Activated CD8-positive, alpha-beta T cell treated with anti-CD3 and anti-CD28 coated beads for 36 hours (primary cell): ENCODE data around the gene OXA1L. TPM values are rescaled to one million over a fixed set of nuclear protein-coding genes. Genes with fewer than 3 reads are reported as not detected.

ENCODE experiments used
- ATAC-seq: fragments of 200-7000 bp; cut with Tn5 transposase; one replicate; pipeline ENCODE4 v1.10.0; 2021; ENCODE audit warnings: mild to moderate bottlenecking, moderate library complexity
- CTCF ChIA-PET: fragments of 350-600 bp; sonication (Branson Sonifier 250); formaldehyde crosslinking; loops from one replicate; lab custom pipeline; 2021; ENCODE audit warnings: antibody characterized with exemption; lab: Charles Lee
- POLR2A ChIA-PET: fragments of 350-600 bp; sonication (Branson Sonifier 250); formaldehyde crosslinking; loops from one replicate; lab custom pipeline; 2021; ENCODE audit warnings: antibody characterized with exemption; lab: Charles Lee
- DNase-seq: peaks from one replicate; pipeline ENCODE4 v3.0.0-alpha.2; 2020
- H3K27ac Mint-ChIP-seq: one replicate; pipeline ENCODE4 v1.8.0; 2021; ENCODE audit warnings: mild to moderate bottlenecking, mixed read lengths
- H3K27me3 Mint-ChIP-seq: one replicate; pipeline ENCODE4 v1.8.0; 2021; ENCODE audit warnings: mixed read lengths
- H3K36me3 Mint-ChIP-seq: one replicate; pipeline ENCODE4 v1.8.0; 2021; ENCODE audit warnings: low read depth, mixed read lengths
- H3K4me1 Mint-ChIP-seq: one replicate; pipeline ENCODE4 v1.8.0; 2021; ENCODE audit warnings: low read depth, mixed read lengths
- H3K4me3 Mint-ChIP-seq: one replicate; pipeline ENCODE4 v1.8.0; 2021; ENCODE audit warnings: mild to moderate bottlenecking, moderate library complexity, mixed read lengths
- H3K9me3 Mint-ChIP-seq: one replicate; pipeline ENCODE4 v1.8.0; 2021; ENCODE audit warnings: mixed read lengths
- intact Hi-C: fragments of 100-400 bp; cut with micrococcal nuclease; formaldehyde crosslinking; loops from one replicate; pipeline ENCODE4 v1.10.0; 2022
- total RNA-seq, 2 experiments: library from RNA; stranded (reverse); gene quantifications; one replicate each; pipeline ENCODE4 v1.2.3, GENCODE V29; 2021
- TF ChIP-seq, protein P1 (sequence below): fragments of 200-600 bp; IDR thresholded peaks from one replicate; pipeline ENCODE4 v1.8.0; 2022; ENCODE audit warnings: antibody characterized with exemption, mild to moderate bottlenecking

OXA1L gene
- total RNA-seq, 2 experiments from 2014 or later, result 134 to 140 TPM

- H3K4me1 Mint-ChIP-seq, result no peaks in the 10 kb centered on the region
- ATAC-seq, result no peak
- H3K4me3 Mint-ChIP-seq, result no peak overlapping the region
- peaks cover 34% of the 10 kb centered on the region for H3K27me3 Mint-ChIP-seq
- intact Hi-C loops, result no loop called here
- TF ChIP-seq, protein P1, sequence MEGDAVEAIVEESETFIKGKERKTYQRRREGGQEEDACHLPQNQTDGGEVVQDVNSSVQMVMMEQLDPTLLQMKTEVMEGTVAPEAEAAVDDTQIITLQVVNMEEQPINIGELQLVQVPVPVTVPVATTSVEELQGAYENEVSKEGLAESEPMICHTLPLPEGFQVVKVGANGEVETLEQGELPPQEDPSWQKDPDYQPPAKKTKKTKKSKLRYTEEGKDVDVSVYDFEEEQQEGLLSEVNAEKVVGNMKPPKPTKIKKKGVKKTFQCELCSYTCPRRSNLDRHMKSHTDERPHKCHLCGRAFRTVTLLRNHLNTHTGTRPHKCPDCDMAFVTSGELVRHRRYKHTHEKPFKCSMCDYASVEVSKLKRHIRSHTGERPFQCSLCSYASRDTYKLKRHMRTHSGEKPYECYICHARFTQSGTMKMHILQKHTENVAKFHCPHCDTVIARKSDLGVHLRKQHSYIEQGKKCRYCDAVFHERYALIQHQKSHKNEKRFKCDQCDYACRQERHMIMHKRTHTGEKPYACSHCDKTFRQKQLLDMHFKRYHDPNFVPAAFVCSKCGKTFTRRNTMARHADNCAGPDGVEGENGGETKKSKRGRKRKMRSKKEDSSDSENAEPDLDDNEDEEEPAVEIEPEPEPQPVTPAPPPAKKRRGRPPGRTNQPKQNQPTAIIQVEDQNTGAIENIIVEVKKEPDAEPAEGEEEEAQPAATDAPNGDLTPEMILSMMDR, result no peak
- ChIA-PET POLR2A (interaction anchor here (0.8 kb wide), 1 partner anchor 58 kb away, joined by 3 read pairs; no protein-coding TSS in a partner anchor), CTCF (interaction anchor here (0.9 kb wide), 1 partner anchor 69 kb away, joined by 4 read pairs; no protein-coding TSS in a partner anchor)
- no peak for DNase-seq
- H3K9me3 Mint-ChIP-seq, result no peaks in the 10 kb centered on the region
- H3K36me3 Mint-ChIP-seq, result no peaks in the 10 kb centered on the region
- no peak overlapping the region for H3K27ac Mint-ChIP-seq
Measured at GRCh38 chr14:22797017-22797917, 30.8 kb downstream of the OXA1L start.

DNA sequence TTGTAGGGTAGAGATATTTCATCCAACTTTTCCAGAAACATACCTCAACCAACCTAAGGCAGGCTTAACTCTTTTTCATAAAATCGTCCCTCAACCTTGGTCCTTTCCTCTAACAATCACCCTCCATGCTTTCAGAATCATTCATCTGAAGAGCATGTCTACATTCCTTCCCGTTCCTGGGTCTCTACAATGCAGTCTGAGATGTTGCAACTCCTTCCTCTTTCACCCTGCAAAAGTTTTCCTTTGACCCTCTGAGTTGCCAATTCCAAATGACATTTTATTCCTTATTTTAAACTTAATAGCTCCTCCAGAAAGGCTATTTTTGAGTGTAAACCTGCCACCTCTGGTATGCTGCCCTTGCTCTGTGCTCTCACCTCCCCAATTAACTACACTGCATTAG lies 32.0 kb downstream of the OXA1L start:
- Mint-ChIP-seq H3K4me3 (no peak overlapping the region), H3K9me3 (no peaks in the 10 kb centered on the region), H3K4me1 (no peaks in the 10 kb centered on the region), H3K27me3 (peaks cover 39% of the 10 kb centered on the region), H3K36me3 (no peaks in the 10 kb centered on the region), H3K27ac (no peak overlapping the region)
- TF ChIP-seq, protein P1, result no peak
- ATAC-seq (no peak), DNase-seq (no peak)
- ChIA-PET POLR2A (no interaction called here), CTCF (no interaction called here)
- intact Hi-C loops, result no loop called here

GRCh38 chr14:22800346-22800745 lies 33.9 kb downstream of the OXA1L start:
- DNase-seq (no peak), ATAC-seq (no peak)
- CTCF ChIA-PET, result interaction anchor here (0.6 kb wide), 1 partner anchor 15 kb away, joined by 3 read pairs; no protein-coding TSS in a partner anchor
- Mint-ChIP-seq H3K4me1 (no peaks in the 10 kb centered on the region), H3K36me3 (no peaks in the 10 kb centered on the region), H3K27ac (no peak overlapping the region), H3K9me3 (no peaks in the 10 kb centered on the region), H3K4me3 (no peak overlapping the region), H3K27me3 (peaks cover 35% of the 10 kb centered on the region)
- intact Hi-C loops, result no loop called here
- POLR2A ChIA-PET, result interaction anchor here (0.6 kb wide), 1 partner anchor 113 kb away, joined by 3 read pairs; no protein-coding TSS in a partner anchor
- TF ChIP-seq, protein P1, result no peak

DNA sequence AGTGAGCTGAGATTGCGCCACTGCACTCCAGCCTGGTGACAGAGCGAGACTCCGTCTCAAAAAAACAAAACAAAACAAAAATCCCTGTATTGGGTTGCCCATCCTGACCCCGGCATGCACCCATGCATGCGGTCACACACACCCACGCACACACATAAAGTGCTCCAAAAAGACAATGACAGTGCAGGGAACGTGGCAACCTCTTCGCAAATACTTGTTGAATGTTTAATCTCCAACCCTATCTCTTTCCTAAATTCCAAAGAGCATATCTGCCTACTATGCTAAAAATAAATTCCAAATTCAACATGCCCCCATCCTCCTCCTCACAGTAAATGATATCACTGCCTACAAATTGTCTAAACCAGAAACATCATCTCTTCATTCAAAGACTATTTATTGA lies 35.2 kb downstream of the OXA1L start:
- no peak overlapping the region for H3K4me3 Mint-ChIP-seq
- POLR2A ChIA-PET, result no interaction called here
- CTCF ChIA-PET, result no interaction called here

More for the DNA sequence above, 35.2 kb downstream of the OXA1L start:
- DNase-seq (no peak), ATAC-seq (no peak)
- Mint-ChIP-seq H3K9me3 (no peaks in the 10 kb centered on the region), H3K27ac (no peak overlapping the region), H3K27me3 (peaks cover 31% of the 10 kb centered on the region), H3K4me1 (no peaks in the 10 kb centered on the region), H3K36me3 (no peaks in the 10 kb centered on the region)
- TF ChIP-seq, protein P1, result no peak
- intact Hi-C loops, result no loop called here
